BJ (cell line): ENCODE measurements around the gene TSACC. TPM values are rescaled to one million over a fixed set of nuclear protein-coding genes. Genes with fewer than 3 reads are reported as not detected.

Experiments used
- CTCF ChIA-PET: fragments of 350-600 bp; formaldehyde crosslinking; extraction: SDS; loops from one replicate; lab custom pipeline; 2021; ENCODE audit warnings: antibody characterized with exemption, inconsistent platforms; lab: Yijun Ruan, JAX
- POLR2A ChIA-PET: fragments of 300-600 bp; sonication (Branson Sonifier 250); formaldehyde crosslinking; extraction: SDS; loops from one replicate; lab custom pipeline; 2021; ENCODE audit warnings: antibody characterized with exemption; lab: Charles Lee
- DNase-seq: peaks from one replicate; pipeline ENCODE4 v3.0.0-alpha.2; 2011; ENCODE audit warnings: low read depth
- H3K27me3 ChIP-seq: 2 replicates; pipeline ENCODE4 v1.6.0; 2011; ENCODE audit warnings: low read length; ENCODE audit not compliant: control insufficient read depth, insufficient read depth
- H3K36me3 ChIP-seq: 2 replicates; pipeline ENCODE4 v1.5.1; 2011; ENCODE audit warnings: low read length; ENCODE audit not compliant: control insufficient read depth, insufficient read depth
- H3K4me3 ChIP-seq: 2 replicates; pipeline ENCODE4 v1.5.1; 2011; ENCODE audit warnings: low read depth, mild to moderate bottlenecking, control low read depth, low read length
- CTCF ChIP-seq: IDR thresholded peaks from 2 replicates; pipeline ENCODE4 v1.5.1; 2011; ENCODE audit warnings: low read depth, mild to moderate bottlenecking, control low read depth, inconsistent platforms, low read length, moderate library complexity; ENCODE audit not compliant: insufficient read depth
- polyA plus RNA-seq: library from polyadenylated mRNA; depleted of rRNA; stranded (reverse); fragments of >200 nt; gene quantifications from 2 replicates; pipeline ENCODE4 v1.2.3, GENCODE V29; 2011

TSACC gene
- polyA plus RNA-seq, 1 experiment = 0.52 TPM

GRCh38 chr1:156365754-156366153 lies 27.4 kb downstream of the TSACC start:
- H3K36me3 ChIP-seq = no peaks in the 10 kb centered on the region
- DNase-seq = no peak
- peaks cover 12% of the 10 kb centered on the region for H3K27me3 ChIP-seq
- ChIA-PET POLR2A (no interaction called here), CTCF (interaction anchor here (0.9 to 1.3 kb wide), 3 partner anchors 13 to 80 kb away, joined by 3 to 4 read pairs (median 3); no protein-coding TSS in a partner anchor)
- no peak overlapping the region for H3K4me3 ChIP-seq
- TF ChIP-seq CTCF = no peak

GRCh38 chr1:156366378-156367166 lies 28.2 kb downstream of the TSACC start:
- Histone ChIP-seq H3K4me3 (no peak overlapping the region), H3K36me3 (no peaks in the 10 kb centered on the region), H3K27me3 (peaks cover 12% of the 10 kb centered on the region)
- no peak for TF ChIP-seq CTCF
- CTCF ChIA-PET = interaction anchor here (0.6 to 1.3 kb wide), 5 partner anchors 10 to 80 kb away, joined by 3 to 4 read pairs (median 3); no protein-coding TSS in a partner anchor
- POLR2A ChIA-PET = no interaction called here
- DNase-seq = no peak

- Histone ChIP-seq H3K36me3 (no peaks in the 10 kb centered on the region), H3K4me3 (no peak overlapping the region), H3K27me3 (peaks cover 17% of the 10 kb centered on the region)
- ChIA-PET POLR2A (no interaction called here), CTCF (interaction anchor here (0.6 to 2.0 kb wide), 2 partner anchors 9 kb away, joined by 3 to 9 read pairs; no protein-coding TSS in a partner anchor)
- no peak for DNase-seq
- TF ChIP-seq CTCF = no peak
Observed at GRCh38 chr1:156367383-156368156, 29.2 kb downstream of the TSACC start.

GRCh38 chr1:156368157-156368658 lies 29.9 kb downstream of the TSACC start:
- Histone ChIP-seq H3K27me3 (peaks cover 17% of the 10 kb centered on the region), H3K36me3 (no peaks in the 10 kb centered on the region), H3K4me3 (no peak overlapping the region)
- POLR2A ChIA-PET = no interaction called here
- CTCF ChIA-PET = interaction anchor here (0.6 to 2.0 kb wide), 2 partner anchors 9 to 256 kb away, joined by 3 to 9 read pairs; no protein-coding TSS in a partner anchor
- TF ChIP-seq CTCF = no peak
- no peak for DNase-seq
